ENCODE results near the gene TTC29. TPM values are rescaled to one million over a fixed set of nuclear protein-coding genes. Genes with fewer than 3 reads are reported as not detected.

Gene TTC29
- total and polyA plus RNA-seq, 2 donors (not counting 1 experiment from before 2014, with no cell fraction given) = 0.03 TPM; not detected in 1

- DNase-seq (ENCODE audit: low read depth in 2 of 2) = no peak
Observed at GRCh38 chr4:146852360-146852759, 93.3 kb downstream of the TTC29 start.

GRCh38 chr4:146847345-146847744 lies 98.3 kb downstream of the TTC29 start:
- H3K36me3 ChIP-seq (ENCODE audit: control insufficient read depth, insufficient read depth, low read length) = no peaks in the 10 kb centered on the region
- no peaks in the 10 kb centered on the region for H3K4me1 ChIP-seq (ENCODE audit: control insufficient read depth, extremely low read depth, insufficient read depth, low read length)
- DNase-seq (ENCODE audit: low read depth in 2 of 2) = no peak
- no peak overlapping the region for H3K27ac ChIP-seq (ENCODE audit: insufficient read depth, low read length)
- no peaks in the 10 kb centered on the region for H3K9me3 ChIP-seq (ENCODE audit: control insufficient read depth, insufficient read depth, low read depth, low read length)
- no peaks in the 10 kb centered on the region for H4K20me1 ChIP-seq (ENCODE audit: control insufficient read depth, extremely low read depth, insufficient read depth, low read length)
- no peaks in the 10 kb centered on the region for H3K79me2 ChIP-seq (ENCODE audit: control insufficient read depth, insufficient read depth, low read length)
- H3K9ac ChIP-seq (ENCODE audit: insufficient read depth, low read length) = no peak overlapping the region
- no peak overlapping the region for H3K4me2 ChIP-seq (ENCODE audit: extremely low read depth, insufficient read depth, low read length)
- H3K27me3 ChIP-seq (ENCODE audit: control insufficient read depth, insufficient read depth, low read length) = no peaks in the 10 kb centered on the region
- TF ChIP-seq EZH2 (IDR thresholded peaks at IDR 0.05; ENCODE audit: low read length, missing control alignments) (no peak), CTCF (conservative IDR thresholded peaks at IDR 0.05 in 1 of 2, IDR thresholded peaks at IDR 0.05 in 1 of 2; ENCODE audit: low read depth in 1 of 2, low read length in 2 of 2) (no peak)
- H3K4me3 ChIP-seq (replicated peaks in 1 of 4; ENCODE audit: control extremely low read depth in 1 of 4, insufficient read depth in 1 of 4, low read depth in 3 of 4, low read length in 4 of 4) = no peak overlapping the region
- no peak overlapping the region for H2AFZ ChIP-seq (ENCODE audit: low read length)

More at GRCh38 chr4:146852360-146852759, 93.3 kb downstream of the TTC29 start:
- H2AFZ ChIP-seq (ENCODE audit: low read length) = no peak overlapping the region
- no peaks in the 10 kb centered on the region for H3K4me1 ChIP-seq (ENCODE audit: control insufficient read depth, extremely low read depth, insufficient read depth, low read length)
- no peaks in the 10 kb centered on the region for H4K20me1 ChIP-seq (ENCODE audit: control insufficient read depth, extremely low read depth, insufficient read depth, low read length)
- no peak overlapping the region for H3K4me2 ChIP-seq (ENCODE audit: extremely low read depth, insufficient read depth, low read length)
- no peaks in the 10 kb centered on the region for H3K9me3 ChIP-seq (ENCODE audit: control insufficient read depth, insufficient read depth, low read depth, low read length)
- H3K79me2 ChIP-seq (ENCODE audit: control insufficient read depth, insufficient read depth, low read length) = no peaks in the 10 kb centered on the region
- H3K9ac ChIP-seq (ENCODE audit: insufficient read depth, low read length) = no peak overlapping the region
- no peak overlapping the region for H3K4me3 ChIP-seq (replicated peaks in 1 of 4; ENCODE audit: control extremely low read depth in 1 of 4, insufficient read depth in 1 of 4, low read depth in 3 of 4, low read length in 4 of 4)
- TF ChIP-seq EZH2 (IDR thresholded peaks at IDR 0.05; ENCODE audit: low read length, missing control alignments) (no peak), CTCF (conservative IDR thresholded peaks at IDR 0.05 in 1 of 2, IDR thresholded peaks at IDR 0.05 in 1 of 2; ENCODE audit: low read depth in 1 of 2, low read length in 2 of 2) (no peak)
- no peaks in the 10 kb centered on the region for H3K27me3 ChIP-seq (ENCODE audit: control insufficient read depth, insufficient read depth, low read length)
- no peaks in the 10 kb centered on the region for H3K36me3 ChIP-seq (ENCODE audit: control insufficient read depth, insufficient read depth, low read length)
- no peak overlapping the region for H3K27ac ChIP-seq (ENCODE audit: insufficient read depth, low read length)

DNA sequence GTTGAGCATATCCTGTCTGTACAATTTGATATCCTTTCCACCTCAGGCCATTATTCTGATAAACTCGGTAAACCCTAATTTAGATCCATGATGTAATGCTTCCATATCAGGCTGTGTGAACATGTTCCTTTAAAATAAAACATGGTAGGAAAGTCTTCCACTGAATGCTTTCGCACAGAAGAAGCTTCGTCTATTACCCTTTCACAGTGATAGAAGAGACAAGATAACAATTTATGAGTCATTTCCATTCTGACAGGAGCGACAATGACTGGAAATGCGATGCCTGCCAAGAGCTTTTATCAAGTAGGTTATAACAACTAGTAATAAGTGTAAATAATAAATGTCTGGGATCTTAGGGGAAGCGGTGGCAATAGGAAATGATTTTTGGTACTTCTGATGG lies 98.8 kb downstream of the TTC29 start:
- Histone ChIP-seq H3K27ac (ENCODE audit: insufficient read depth, low read length) (no peak overlapping the region), H2AFZ (ENCODE audit: low read length) (no peak overlapping the region), H3K9ac (ENCODE audit: insufficient read depth, low read length) (no peak overlapping the region), H3K9me3 (ENCODE audit: control insufficient read depth, insufficient read depth, low read depth, low read length) (no peaks in the 10 kb centered on the region), H3K4me1 (ENCODE audit: control insufficient read depth, extremely low read depth, insufficient read depth, low read length) (no peaks in the 10 kb centered on the region), H3K4me3 (replicated peaks in 1 of 4; ENCODE audit: control extremely low read depth in 1 of 4, insufficient read depth in 1 of 4, low read depth in 3 of 4, low read length in 4 of 4) (no peak overlapping the region), H3K4me2 (ENCODE audit: extremely low read depth, insufficient read depth, low read length) (no peak overlapping the region), H4K20me1 (ENCODE audit: control insufficient read depth, extremely low read depth, insufficient read depth, low read length) (no peaks in the 10 kb centered on the region), H3K27me3 (ENCODE audit: control insufficient read depth, insufficient read depth, low read length) (no peaks in the 10 kb centered on the region), H3K79me2 (ENCODE audit: control insufficient read depth, insufficient read depth, low read length) (no peaks in the 10 kb centered on the region), H3K36me3 (ENCODE audit: control insufficient read depth, insufficient read depth, low read length) (no peaks in the 10 kb centered on the region)
- TF ChIP-seq CTCF (conservative IDR thresholded peaks at IDR 0.05 in 1 of 2, IDR thresholded peaks at IDR 0.05 in 1 of 2; ENCODE audit: low read depth in 1 of 2, low read length in 2 of 2) = no peak
- no peak for TF ChIP-seq EZH2 (IDR thresholded peaks at IDR 0.05; ENCODE audit: low read length, missing control alignments)
- DNase-seq (ENCODE audit: low read depth in 2 of 2) = no peak

Measured in fibroblast of lung (primary cell).